Panc1 (cell line): Measurements from ENCODE around the gene DBX2. TPM values are rescaled to one million over a fixed set of nuclear protein-coding genes. Genes with fewer than 3 reads are reported as not detected.

Experiments
- ATAC-seq: fragments of 200-7000 bp; cut with Tn5 transposase; 2 replicates; pipeline ENCODE4 v1.9.1; 2020; ENCODE audit warnings: mild to moderate bottlenecking, moderate library complexity
- BruUV-seq: library from RNA; stranded (reverse); fragments of 400-500 nt; replicated peaks from 2 replicates; lab custom pipeline; 2021; lab: Mats Ljungman, UMichigan
- CTCF ChIA-PET: fragments of 300-600 bp; sonication (Branson Sonifier 250); formaldehyde crosslinking; loops from one replicate; lab custom pipeline; 2022; ENCODE audit warnings: antibody characterized with exemption; lab: Charles Lee
- POLR2A ChIA-PET: fragments of 300-600 bp; sonication (Branson Sonifier 250); formaldehyde crosslinking; loops from one replicate; lab custom pipeline; 2022; ENCODE audit warnings: antibody characterized with exemption; lab: Charles Lee
- DNase-seq: peaks from one replicate; pipeline ENCODE4 v3.0.0-alpha.2; 2010; ENCODE audit warnings: low read depth, low spot score
- H3K27ac ChIP-seq: 2 replicates; pipeline ENCODE4 v1.5.1; 2011; ENCODE audit warnings: mild to moderate bottlenecking, low read length, inconsistent platforms
- H3K27me3 ChIP-seq: fragments of 200-500 bp; sonication (Bioruptor generic); 2 replicates; pipeline ENCODE4 v1.6.0; 2014; ENCODE audit warnings: low read length, inconsistent platforms; ENCODE audit not compliant: control insufficient read depth, insufficient read depth
- H3K36me3 ChIP-seq: fragments of 200-500 bp; sonication (Bioruptor generic); 2 replicates; pipeline ENCODE4 v1.5.1; 2014; ENCODE audit warnings: inconsistent platforms, mild to moderate bottlenecking, low read length, moderate library complexity; ENCODE audit not compliant: control insufficient read depth, insufficient read depth
- H3K4me1 ChIP-seq: 2 replicates; pipeline ENCODE4 v1.5.1; 2011; ENCODE audit warnings: inconsistent platforms, mild to moderate bottlenecking, low read length, moderate library complexity; ENCODE audit not compliant: control insufficient read depth, insufficient read depth
- H3K4me3 ChIP-seq, 2 experiments: 2 replicates each; pipeline ENCODE4 v1.5.1; 2011 to 2012; ENCODE audit warnings: low read depth in 2 of 2, low read length in 2 of 2, mild to moderate bottlenecking in 2 of 2, inconsistent platforms in 1 of 2, moderate library complexity in 1 of 2
- H3K9me3 ChIP-seq: fragments of 200-500 bp; sonication (Bioruptor generic); 2 replicates; pipeline ENCODE4 v1.5.1; 2014; ENCODE audit warnings: low read depth, mild to moderate bottlenecking, inconsistent platforms, low read length, moderate library complexity; ENCODE audit not compliant: control insufficient read depth, insufficient read depth
- POLR2AphosphoS5 ChIP-seq: IDR thresholded peaks from 2 replicates; pipeline ENCODE4 v1.6.1; 2012; ENCODE audit warnings: mild to moderate bottlenecking, low read depth, low read length, moderate library complexity
- SIN3A ChIP-seq: IDR thresholded peaks from 2 replicates; pipeline ENCODE4 v1.6.1; 2012; ENCODE audit warnings: low read depth, mild to moderate bottlenecking, low read length, moderate library complexity, borderline replicate concordance; ENCODE audit not compliant: insufficient read depth
- TCF7L2 ChIP-seq: IDR thresholded peaks from 2 replicates; pipeline ENCODE4 v1.6.1; 2011; ENCODE audit warnings: mild to moderate bottlenecking, low read depth, low read length, inconsistent platforms
- in situ Hi-C: cut with HindIII; loops from 2 replicates; pipeline ENCODE4 v1.10.0; 2016; ENCODE audit warnings: low sequenced_read_pairs, low pct_unique_long_range_greater_than_20kb
- intact Hi-C: fragments of 100-400 bp; cut with micrococcal nuclease; formaldehyde crosslinking; loops from one replicate; pipeline ENCODE4 v1.10.0; 2022; ENCODE audit not compliant: unreplicated experiment
- total RNA-seq: library from RNA; stranded (reverse); gene quantifications from one replicate; pipeline ENCODE4 v1.2.1, GENCODE V29; 2021; ENCODE audit not compliant: unreplicated experiment
- TF ChIP-seq, protein P1 (sequence below): fragments of 450-650 bp; IDR thresholded peaks from 2 replicates; pipeline ENCODE4 v1.5.1; 2017; ENCODE audit warnings: mild to moderate bottlenecking
- TF ChIP-seq, protein P2 (sequence below), 2 experiments: IDR thresholded peaks; 2 replicates each; pipeline ENCODE4 v1.6.1; 2011 to 2012; ENCODE audit warnings: low read depth in 2 of 2, control low read depth in 1 of 2, low read length in 1 of 2, mild to moderate bottlenecking in 1 of 2, moderate library complexity in 1 of 2; ENCODE audit not compliant: insufficient read depth in 1 of 2

DBX2 gene
- total RNA-seq, 1 experiment from 2014 or later: not detected

DNA sequence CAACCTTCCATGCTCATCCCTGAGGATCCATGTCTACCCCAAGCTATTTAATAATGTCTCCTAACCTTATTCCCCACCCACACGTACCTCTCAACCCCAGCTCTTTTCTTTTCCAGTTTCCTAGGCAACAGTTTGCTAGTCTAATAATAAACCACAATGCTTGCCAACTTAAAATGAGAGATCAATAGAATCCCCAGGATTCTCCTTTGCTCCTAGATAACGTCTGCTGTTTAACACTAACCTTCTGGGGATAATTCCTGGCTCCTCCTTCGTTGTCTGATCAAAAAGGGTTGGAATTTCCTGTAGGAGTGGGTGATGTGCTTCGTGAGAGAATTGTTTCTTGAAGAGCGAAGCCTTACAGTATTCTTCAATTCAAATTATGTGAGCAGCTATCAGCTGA, 42.2 kb upstream of the DBX2 start:
- in situ Hi-C loops: no loop called here
- Histone ChIP-seq H3K36me3 (no peaks in the 10 kb centered on the region), H3K9me3 (no peaks in the 10 kb centered on the region), H3K27ac (no peak overlapping the region), H3K27me3 (no peaks in the 10 kb centered on the region), H3K4me1 (no peaks in the 10 kb centered on the region), H3K4me3 (no peak overlapping the region)
- ATAC-seq (no peak), DNase-seq (no peak)
- BruUV-seq: no TSS peak
- intact Hi-C loops: no loop called here
- ChIA-PET CTCF (no interaction called here), POLR2A (no interaction called here)
- TF ChIP-seq, protein P1, sequence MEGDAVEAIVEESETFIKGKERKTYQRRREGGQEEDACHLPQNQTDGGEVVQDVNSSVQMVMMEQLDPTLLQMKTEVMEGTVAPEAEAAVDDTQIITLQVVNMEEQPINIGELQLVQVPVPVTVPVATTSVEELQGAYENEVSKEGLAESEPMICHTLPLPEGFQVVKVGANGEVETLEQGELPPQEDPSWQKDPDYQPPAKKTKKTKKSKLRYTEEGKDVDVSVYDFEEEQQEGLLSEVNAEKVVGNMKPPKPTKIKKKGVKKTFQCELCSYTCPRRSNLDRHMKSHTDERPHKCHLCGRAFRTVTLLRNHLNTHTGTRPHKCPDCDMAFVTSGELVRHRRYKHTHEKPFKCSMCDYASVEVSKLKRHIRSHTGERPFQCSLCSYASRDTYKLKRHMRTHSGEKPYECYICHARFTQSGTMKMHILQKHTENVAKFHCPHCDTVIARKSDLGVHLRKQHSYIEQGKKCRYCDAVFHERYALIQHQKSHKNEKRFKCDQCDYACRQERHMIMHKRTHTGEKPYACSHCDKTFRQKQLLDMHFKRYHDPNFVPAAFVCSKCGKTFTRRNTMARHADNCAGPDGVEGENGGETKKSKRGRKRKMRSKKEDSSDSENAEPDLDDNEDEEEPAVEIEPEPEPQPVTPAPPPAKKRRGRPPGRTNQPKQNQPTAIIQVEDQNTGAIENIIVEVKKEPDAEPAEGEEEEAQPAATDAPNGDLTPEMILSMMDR: no peak
- TF ChIP-seq SIN3A (no peak), POLR2AphosphoS5 (no peak), TCF7L2 (no peak)
- TF ChIP-seq, protein P2, sequence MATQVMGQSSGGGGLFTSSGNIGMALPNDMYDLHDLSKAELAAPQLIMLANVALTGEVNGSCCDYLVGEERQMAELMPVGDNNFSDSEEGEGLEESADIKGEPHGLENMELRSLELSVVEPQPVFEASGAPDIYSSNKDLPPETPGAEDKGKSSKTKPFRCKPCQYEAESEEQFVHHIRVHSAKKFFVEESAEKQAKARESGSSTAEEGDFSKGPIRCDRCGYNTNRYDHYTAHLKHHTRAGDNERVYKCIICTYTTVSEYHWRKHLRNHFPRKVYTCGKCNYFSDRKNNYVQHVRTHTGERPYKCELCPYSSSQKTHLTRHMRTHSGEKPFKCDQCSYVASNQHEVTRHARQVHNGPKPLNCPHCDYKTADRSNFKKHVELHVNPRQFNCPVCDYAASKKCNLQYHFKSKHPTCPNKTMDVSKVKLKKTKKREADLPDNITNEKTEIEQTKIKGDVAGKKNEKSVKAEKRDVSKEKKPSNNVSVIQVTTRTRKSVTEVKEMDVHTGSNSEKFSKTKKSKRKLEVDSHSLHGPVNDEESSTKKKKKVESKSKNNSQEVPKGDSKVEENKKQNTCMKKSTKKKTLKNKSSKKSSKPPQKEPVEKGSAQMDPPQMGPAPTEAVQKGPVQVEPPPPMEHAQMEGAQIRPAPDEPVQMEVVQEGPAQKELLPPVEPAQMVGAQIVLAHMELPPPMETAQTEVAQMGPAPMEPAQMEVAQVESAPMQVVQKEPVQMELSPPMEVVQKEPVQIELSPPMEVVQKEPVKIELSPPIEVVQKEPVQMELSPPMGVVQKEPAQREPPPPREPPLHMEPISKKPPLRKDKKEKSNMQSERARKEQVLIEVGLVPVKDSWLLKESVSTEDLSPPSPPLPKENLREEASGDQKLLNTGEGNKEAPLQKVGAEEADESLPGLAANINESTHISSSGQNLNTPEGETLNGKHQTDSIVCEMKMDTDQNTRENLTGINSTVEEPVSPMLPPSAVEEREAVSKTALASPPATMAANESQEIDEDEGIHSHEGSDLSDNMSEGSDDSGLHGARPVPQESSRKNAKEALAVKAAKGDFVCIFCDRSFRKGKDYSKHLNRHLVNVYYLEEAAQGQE (IDR thresholded peaks at IDR 0.05; ENCODE audit: insufficient read depth in 1 of 2, low read depth in 2 of 2, low read length in 1 of 2): no peak

DNA sequence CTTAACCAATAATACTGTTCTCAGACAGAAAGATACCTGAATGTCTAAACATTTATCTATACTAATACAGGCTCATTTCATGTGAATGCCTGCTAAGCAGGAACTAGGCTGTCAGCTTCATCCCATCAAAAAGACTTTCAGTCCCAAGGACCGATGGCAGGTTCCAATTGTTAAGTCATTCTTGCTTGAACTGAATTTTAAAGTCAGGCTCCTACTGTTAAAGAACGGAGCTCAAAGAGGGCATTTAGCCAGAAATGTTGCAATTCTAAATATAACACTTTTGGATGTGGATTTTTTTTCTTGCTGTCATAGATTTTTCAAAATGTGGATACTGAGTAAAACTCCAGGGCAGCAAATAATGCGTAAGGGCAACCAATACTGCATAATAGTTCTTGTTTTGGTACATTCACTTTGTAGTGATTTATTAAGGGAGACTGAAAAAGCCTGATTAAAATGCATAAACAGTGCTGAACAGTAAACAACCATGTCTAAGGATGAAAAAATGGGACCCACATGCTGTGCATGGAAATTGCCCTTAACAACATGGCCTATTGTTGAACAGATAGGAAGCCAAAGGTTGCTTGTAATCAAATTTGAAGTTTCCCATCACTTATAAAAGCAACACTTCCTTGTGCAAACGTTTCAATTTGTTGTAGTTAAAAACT, 38.6 kb upstream of the DBX2 start:
- no TSS peak for BruUV-seq
- intact Hi-C loops (no loop called here), in situ Hi-C loops (no loop called here)
- TF ChIP-seq, protein P1: no peak
- TF ChIP-seq SIN3A (no peak), POLR2AphosphoS5 (no peak), TCF7L2 (no peak)
- TF ChIP-seq, protein P2 (IDR thresholded peaks at IDR 0.05; ENCODE audit: insufficient read depth in 1 of 2, low read depth in 2 of 2, low read length in 1 of 2): no peak
- no peaks in the 10 kb centered on the region for H3K36me3 ChIP-seq
- POLR2A ChIA-PET: no interaction called here
- no peak for ATAC-seq
- H3K9me3 ChIP-seq: no peaks in the 10 kb centered on the region
- no peaks in the 10 kb centered on the region for H3K27me3 ChIP-seq
- DNase-seq: no peak
- H3K4me3 ChIP-seq: no peak overlapping the region
- CTCF ChIA-PET: no interaction called here
- H3K27ac ChIP-seq: no peak overlapping the region
- H3K4me1 ChIP-seq: no peaks in the 10 kb centered on the region
